Pancreas (tissue), 10 donors: ENCODE data around the gene SLC24A1. TPM values are rescaled to one million over a fixed set of nuclear protein-coding genes. Genes with fewer than 3 reads are reported as not detected.
A peak's percentile ranks its signal among the peaks of the same experiment; 100 is the strongest.

ENCODE experiments used
- ATAC-seq, 4 donors: fragments of 200-7000 bp; cut with Tn5 transposase; one replicate each; pipeline versions ENCODE4 v1.8.0 to v1.9.1; 2020; ENCODE audit warnings: mild to moderate bottlenecking in 4 of 4, moderate library complexity in 4 of 4
- DNase-seq, 6 donors: peaks; one replicate each; pipeline ENCODE4 v3.0.0-alpha.2; 2020
- FAIRE-seq: peaks from 2 replicates; lab custom pipeline; 2012; peaks lifted over from hg19 to GRCh38; lab: Jason Lieb, UNC
- H3K27ac ChIP-seq, 4 donors: fragments of 200-600 bp; sonication (generic); 1 replicate in 3 of 4; 2 replicates in 1 of 4; pipeline versions ENCODE4 v1.5.0 to v1.8.0; 2020
- H3K27me3 ChIP-seq, 4 donors: fragments of 200-600 bp; one replicate each; pipeline ENCODE4 v1.8.0; 2021
- H3K36me3 ChIP-seq, 3 donors: fragments of 200-600 bp; sonication (generic) in 1 of 3; one replicate each; pipeline versions ENCODE4 v1.5.0 to v1.8.0; 2020 to 2021
- H3K4me1 ChIP-seq, 3 donors: fragments of 200-600 bp; one replicate each; pipeline ENCODE4 v1.8.0; 2021
- H3K4me3 ChIP-seq, 4 donors: fragments of 200-600 bp; sonication (generic) in 2 of 4; one replicate each; pipeline versions ENCODE4 v1.5.0 to v1.8.0; 2020 to 2021
- H3K9me3 ChIP-seq, 4 donors: fragments of 200-600 bp; one replicate each; pipeline ENCODE4 v1.8.0; 2021
- WGBS, 2 donors: extraction: QIAGEN DNeasy Blood & Tissue Kit; methylation state at CpG; one replicate each; pipeline ENCODE4 v1.1.7; 2013; 5-methylcytosine and 5-hydroxymethylcytosine counted together
- intact Hi-C, 3 donors: fragments of 100-400 bp; cut with DNase I; formaldehyde crosslinking; loops; one replicate each; pipeline versions ENCODE4 v1.11.1 to v1.14.2; 2022
- polyA plus RNA-seq, 2 donors: library from polyadenylated mRNA; stranded (reverse); fragments of 200-250 nt; gene quantifications; one replicate each; pipeline ENCODE4 v1.2.3, GENCODE V29; 2013
- total RNA-seq, 6 donors: library from RNA; stranded (reverse); fragmentation: NEBNext Ultra II Directional in 4 of 6; extraction: Animal tissue kit (Norgen Biotek cat#: 25700) in 4 of 6; gene quantifications; one replicate each; pipeline versions ENCODE4 v1.2.1 to v1.2.4, GENCODE V29; 2021 to 2023
- TF ChIP-seq, protein P1 (sequence below), 4 donors: fragments of 200-600 bp; sonication (generic) in 3 of 4; IDR thresholded peaks; one replicate each; pipeline versions ENCODE4 v1.5.0 to v1.8.0; 2021; ENCODE audit warnings: antibody characterized with exemption in 4 of 4
- donor health status: healthy with polysubstance abuse.
- donor health status: DM: no; HTN: no; CAD: no; lungs with moderate emphysema.
- donor health status: DM: no; HTN: no; CAD: no.
- donor health status: control.
- donor health status: control.
- donor health status: Bipolar disorder and iron deficiency.
- donor health status: DM: yes; HTN: yes; CAD: no.
- donor health status: DM: no; HTN: no; CAD: no.
- donor health status: DM: no; HTN: no; CAD: no.
- donor health status: DM: yes; HTN: yes; CAD: no.

Gene SLC24A1
- total and polyA plus RNA-seq, 8 donors, result 1.9 to 5.8 (median 4.0) TPM

DNA sequence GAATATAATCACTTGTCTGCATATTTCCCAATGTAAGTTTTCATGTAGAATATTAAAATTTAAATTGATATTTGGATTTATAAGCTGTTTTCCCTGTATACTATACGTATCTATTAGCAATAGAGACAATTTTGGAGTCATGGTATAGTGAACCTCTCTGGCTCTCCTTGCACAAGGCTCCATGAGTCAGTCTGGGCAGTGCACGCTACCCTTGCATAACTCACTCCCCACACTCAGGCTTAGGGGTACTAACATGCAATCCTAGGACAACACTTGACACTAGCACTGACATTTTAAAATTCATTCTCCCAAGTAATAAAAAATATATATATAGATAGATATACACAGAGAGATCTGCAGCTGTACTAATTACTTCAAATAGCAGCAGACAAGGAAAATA, 39.2 kb downstream of the SLC24A1 start:
- H3K36me3 ChIP-seq, result peaks cover 0 to 32% (median 7%) of the 10 kb centered on the region in 3 donors
- FAIRE-seq, result no peak
- no peak for ATAC-seq

DNA sequence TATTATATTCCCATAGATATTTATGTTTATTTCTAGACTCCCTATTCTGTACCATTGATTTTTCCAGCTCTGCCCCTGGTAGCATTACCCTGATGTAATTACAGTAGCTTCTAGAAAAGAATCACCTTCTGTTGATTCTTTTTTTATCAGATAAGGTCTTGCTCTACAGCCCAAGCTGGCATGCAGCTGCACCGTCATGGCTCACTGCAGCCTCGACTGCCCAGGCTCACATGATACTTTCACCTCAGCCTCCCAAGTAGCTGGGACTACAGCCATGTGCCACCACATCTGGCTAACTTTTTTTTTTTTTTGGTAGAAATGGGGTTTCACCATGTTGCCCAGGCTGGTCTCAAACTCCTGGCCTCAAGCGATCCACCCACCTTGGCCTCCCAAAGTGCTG, 41.8 kb downstream of the SLC24A1 start:
- FAIRE-seq (no peak), DNase-seq (no peak), ATAC-seq (no peak)
- no peak overlapping the region for H3K4me3 ChIP-seq
- no peak overlapping the region for H3K27ac ChIP-seq
- no peaks in the 10 kb centered on the region for H3K9me3 ChIP-seq
- H3K36me3 ChIP-seq, result peaks cover 0 to 46% (median 7%) of the 10 kb centered on the region in 3 donors
- 76 to 82% methylated on average over 3 of the region's 3 CpGs for WGBS, 2 donors
- H3K4me1 ChIP-seq, result no peaks in the 10 kb centered on the region
- intact Hi-C loops, result no loop called here
- TF ChIP-seq, protein P1, sequence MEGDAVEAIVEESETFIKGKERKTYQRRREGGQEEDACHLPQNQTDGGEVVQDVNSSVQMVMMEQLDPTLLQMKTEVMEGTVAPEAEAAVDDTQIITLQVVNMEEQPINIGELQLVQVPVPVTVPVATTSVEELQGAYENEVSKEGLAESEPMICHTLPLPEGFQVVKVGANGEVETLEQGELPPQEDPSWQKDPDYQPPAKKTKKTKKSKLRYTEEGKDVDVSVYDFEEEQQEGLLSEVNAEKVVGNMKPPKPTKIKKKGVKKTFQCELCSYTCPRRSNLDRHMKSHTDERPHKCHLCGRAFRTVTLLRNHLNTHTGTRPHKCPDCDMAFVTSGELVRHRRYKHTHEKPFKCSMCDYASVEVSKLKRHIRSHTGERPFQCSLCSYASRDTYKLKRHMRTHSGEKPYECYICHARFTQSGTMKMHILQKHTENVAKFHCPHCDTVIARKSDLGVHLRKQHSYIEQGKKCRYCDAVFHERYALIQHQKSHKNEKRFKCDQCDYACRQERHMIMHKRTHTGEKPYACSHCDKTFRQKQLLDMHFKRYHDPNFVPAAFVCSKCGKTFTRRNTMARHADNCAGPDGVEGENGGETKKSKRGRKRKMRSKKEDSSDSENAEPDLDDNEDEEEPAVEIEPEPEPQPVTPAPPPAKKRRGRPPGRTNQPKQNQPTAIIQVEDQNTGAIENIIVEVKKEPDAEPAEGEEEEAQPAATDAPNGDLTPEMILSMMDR (IDR thresholded peaks at IDR 0.05), result no peak
- H3K27me3 ChIP-seq, result no peaks in the 10 kb centered on the region

More for the DNA sequence above, 39.2 kb downstream of the SLC24A1 start:
- DNase-seq, result no peak
- H3K27ac ChIP-seq, result no peak overlapping the region
- no peaks in the 10 kb centered on the region for H3K27me3 ChIP-seq
- H3K9me3 ChIP-seq, result no peaks in the 10 kb centered on the region
- no peaks in the 10 kb centered on the region for H3K4me1 ChIP-seq
- TF ChIP-seq, protein P1 (IDR thresholded peaks at IDR 0.05), result no peak
- intact Hi-C loops, result no loop called here
- 85 to 98% methylated on average over 2 of the region's 2 CpGs for WGBS, 2 donors
- no peak overlapping the region for H3K4me3 ChIP-seq

DNA sequence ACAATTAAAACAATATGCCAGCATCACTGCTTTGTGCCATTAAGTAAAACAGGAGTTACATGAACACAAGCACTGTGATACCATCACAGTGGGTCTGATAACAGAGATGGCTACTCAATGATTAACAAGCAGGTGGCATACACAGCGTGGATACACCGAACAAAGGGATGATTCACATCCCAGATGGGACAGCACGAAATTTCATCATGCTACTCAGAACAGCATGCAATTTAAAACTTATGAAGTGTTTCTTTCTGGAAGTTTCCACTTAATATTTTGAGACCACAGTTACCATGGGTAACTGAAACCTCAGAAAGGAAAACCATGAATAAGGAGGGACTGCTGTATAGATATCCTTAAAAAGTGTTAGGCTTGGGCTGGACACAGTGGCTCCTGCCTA, 44.5 kb downstream of the SLC24A1 start:
- DNase-seq, result no peak
- Histone ChIP-seq H3K36me3 (peaks cover 0 to 67% (median 13%) of the 10 kb centered on the region in 3 donors), H3K4me1 (no peaks in the 10 kb centered on the region), H3K9me3 (peaks cover 0 to 3% (median 0%) of the 10 kb centered on the region in 4 donors), H3K27me3 (no peaks in the 10 kb centered on the region), H3K27ac (no peak overlapping the region), H3K4me3 (no peak overlapping the region)
- intact Hi-C loops, result no loop called here
- 72 to 84% methylated on average over 3 of the region's 3 CpGs for WGBS, 2 donors
- FAIRE-seq, result no peak
- TF ChIP-seq, protein P1 (IDR thresholded peaks at IDR 0.05), result no peak
- peak in 1 of 4 donors; percentile 22 for ATAC-seq

DNA sequence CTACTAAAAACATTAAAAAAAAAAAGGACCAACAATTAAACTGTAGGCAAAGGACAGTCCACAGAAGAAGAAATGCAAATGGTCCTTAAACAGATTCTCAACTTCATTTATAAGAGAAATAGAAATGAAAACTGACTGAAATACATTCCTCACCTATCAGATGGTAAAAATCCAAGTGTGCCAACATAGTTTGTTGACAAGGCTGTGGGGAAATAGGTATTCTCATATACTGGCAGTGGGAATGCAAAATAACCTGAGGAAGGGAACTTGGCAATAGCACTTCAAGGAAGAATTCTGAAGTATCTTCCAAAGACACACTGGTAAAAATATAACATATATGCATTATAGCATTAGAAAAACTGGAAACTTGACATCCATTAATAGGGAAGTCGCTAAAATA, 53.8 kb downstream of the SLC24A1 start:
- Histone ChIP-seq H3K4me3 (no peak overlapping the region), H3K27me3 (no peaks in the 10 kb centered on the region), H3K36me3 (peaks cover 0 to 18% (median 6%) of the 10 kb centered on the region in 3 donors), H3K4me1 (no peaks in the 10 kb centered on the region), H3K9me3 (no peaks in the 10 kb centered on the region), H3K27ac (no peak overlapping the region)
- 87 to 89% methylated on average over 1 of the region's 1 CpG for WGBS, 2 donors
- TF ChIP-seq, protein P1 (IDR thresholded peaks at IDR 0.05), result no peak
- intact Hi-C loops, result no loop called here
- no peak for ATAC-seq
- no peak for DNase-seq
- FAIRE-seq, result no peak

DNA sequence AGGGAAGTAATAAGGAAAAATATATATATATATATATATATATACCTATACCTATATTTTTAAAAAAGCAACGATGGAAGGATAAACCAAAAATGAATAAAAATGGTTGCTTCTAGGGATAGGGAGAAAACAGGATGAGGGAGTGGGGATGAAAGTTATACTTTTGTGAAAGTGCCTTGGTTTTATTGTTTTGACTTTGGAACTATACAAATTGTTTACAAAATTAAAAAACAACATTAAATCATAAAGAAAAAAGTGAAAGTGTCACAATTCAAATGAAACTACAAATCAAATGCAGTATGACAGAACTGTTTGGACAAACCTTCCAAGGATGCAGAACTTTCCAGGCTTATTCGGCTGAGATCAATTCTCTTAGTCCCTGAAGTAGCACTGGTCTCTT, 54.4 kb downstream of the SLC24A1 start:
- Histone ChIP-seq H3K9me3 (no peaks in the 10 kb centered on the region), H3K4me3 (no peak overlapping the region), H3K27ac (no peak overlapping the region), H3K36me3 (peaks cover 0 to 12% (median 5%) of the 10 kb centered on the region in 3 donors), H3K27me3 (no peaks in the 10 kb centered on the region), H3K4me1 (no peaks in the 10 kb centered on the region)
- no peak for ATAC-seq
- intact Hi-C loops, result no loop called here
- WGBS, 2 donors, result 80 to 86% methylated on average over 2 of the region's 2 CpGs
- TF ChIP-seq, protein P1 (IDR thresholded peaks at IDR 0.05), result no peak
- no peak for FAIRE-seq
- no peak for DNase-seq
